Activated naive CD4-positive, alpha-beta T cell treated with anti-CD3 and anti-CD28 coated beads, Interleukin-2, amount 10 ng/mL, durations not matched to agents 7 days and 5 days (primary cell): ENCODE data around the gene CHAMP1.
"Not testable (repeated sequence)": the region's sequence is repeated elsewhere in the genome, so short reads cannot be mapped to it uniquely, and the experiment has no call there.

ENCODE experiments used
- CTCF ChIA-PET: fragments of 350-600 bp; sonication (Branson Sonifier 250); formaldehyde crosslinking; loops from one replicate; lab custom pipeline; 2021; ENCODE audit warnings: antibody characterized with exemption; lab: Charles Lee
- DNase-seq: peaks from one replicate; pipeline ENCODE4 v3.0.0-alpha.2; 2020
- H3K27ac Mint-ChIP-seq: one replicate; pipeline ENCODE4 v1.8.0; 2021; ENCODE audit warnings: mild to moderate bottlenecking, moderate library complexity, mixed read lengths
- H3K27me3 Mint-ChIP-seq: one replicate; pipeline ENCODE4 v1.8.0; 2021; ENCODE audit warnings: mild to moderate bottlenecking, mixed read lengths
- H3K36me3 Mint-ChIP-seq: one replicate; pipeline ENCODE4 v1.8.0; 2021; ENCODE audit warnings: mixed read lengths
- H3K4me1 Mint-ChIP-seq: one replicate; pipeline ENCODE4 v1.8.0; 2021; ENCODE audit warnings: mixed read lengths
- H3K4me3 Mint-ChIP-seq: one replicate; pipeline ENCODE4 v1.8.0; 2021; ENCODE audit warnings: mild to moderate bottlenecking, moderate library complexity, mixed read lengths
- H3K9me3 Mint-ChIP-seq: one replicate; pipeline ENCODE4 v1.8.0; 2021; ENCODE audit warnings: mixed read lengths

The CHAMP1 gene

GRCh38 chr13:114311908-114312307 is 2.4 kb upstream of the CHAMP1 start:
- CTCF ChIA-PET = no interaction called here
- no peak for DNase-seq
- Mint-ChIP-seq H3K36me3 (peaks cover 14% of the 10 kb centered on the region), H3K4me3 (no peak overlapping the region), H3K9me3 (no peaks in the 10 kb centered on the region), H3K27me3 (no peaks in the 10 kb centered on the region), H3K4me1 (peaks cover 27% of the 10 kb centered on the region), H3K27ac (no peak overlapping the region)

GRCh38 chr13:114313061-114313860 is 1.0 kb upstream of the CHAMP1 start:
- peak; percentile 27 for DNase-seq
- H3K4me3 Mint-ChIP-seq = peak overlapping the region; percentile 78
- no peaks in the 10 kb centered on the region for H3K9me3 Mint-ChIP-seq
- CTCF ChIA-PET = no interaction called here
- H3K27me3 Mint-ChIP-seq = no peaks in the 10 kb centered on the region
- H3K36me3 Mint-ChIP-seq = peaks cover 17% of the 10 kb centered on the region
- peak overlapping the region; percentile 90 for H3K27ac Mint-ChIP-seq
- H3K4me1 Mint-ChIP-seq = peaks cover 37% of the 10 kb centered on the region

- Mint-ChIP-seq H3K27me3 (no peaks in the 10 kb centered on the region), H3K36me3 (peaks cover 29% of the 10 kb centered on the region), H3K9me3 (no peaks in the 10 kb centered on the region), H3K4me1 (peaks cover 57% of the 10 kb centered on the region), H3K4me3 (peak overlapping the region; percentile 86), H3K27ac (peak overlapping the region; percentile 85)
- no peak for DNase-seq
- CTCF ChIA-PET = interaction anchor here (0.7 to 1.6 kb wide), 2 partner anchors 11 kb away, joined by 3 to 4 read pairs; no protein-coding TSS in a partner anchor
Observed at GRCh38 chr13:114315074-114315785, 927 bp downstream of the CHAMP1 start.

- Mint-ChIP-seq H3K27ac (no peak overlapping the region), H3K4me1 (peaks cover 52% of the 10 kb centered on the region)
Observed at GRCh38 chr13:114318624-114319023, 4.3 kb downstream of the CHAMP1 start.

GRCh38 chr13:114319441-114319913 is 5.2 kb downstream of the CHAMP1 start:
- peaks cover 59% of the 10 kb centered on the region for H3K36me3 Mint-ChIP-seq
- H3K27me3 Mint-ChIP-seq = no peaks in the 10 kb centered on the region
- no peak overlapping the region for H3K27ac Mint-ChIP-seq
- H3K4me3 Mint-ChIP-seq = no peak overlapping the region
- CTCF ChIA-PET = no interaction called here
- H3K9me3 Mint-ChIP-seq = no peaks in the 10 kb centered on the region
- no peak for DNase-seq
- H3K4me1 Mint-ChIP-seq = peaks cover 49% of the 10 kb centered on the region

More at GRCh38 chr13:114318624-114319023, 4.3 kb downstream of the CHAMP1 start:
- H3K4me3 Mint-ChIP-seq = no peak overlapping the region
- DNase-seq = no peak
- CTCF ChIA-PET = no interaction called here
- no peaks in the 10 kb centered on the region for H3K9me3 Mint-ChIP-seq
- no peaks in the 10 kb centered on the region for H3K27me3 Mint-ChIP-seq
- H3K36me3 Mint-ChIP-seq = peaks cover 50% of the 10 kb centered on the region

- CTCF ChIA-PET = no interaction called here
- H3K27me3 Mint-ChIP-seq = no peaks in the 10 kb centered on the region
- H3K36me3 Mint-ChIP-seq = peaks cover 60% of the 10 kb centered on the region
- H3K27ac Mint-ChIP-seq = peak overlapping the region; percentile 8
- DNase-seq = no peak
- H3K4me3 Mint-ChIP-seq = no peak overlapping the region
- H3K9me3 Mint-ChIP-seq = no peaks in the 10 kb centered on the region
- H3K4me1 Mint-ChIP-seq = peaks cover 45% of the 10 kb centered on the region
Observed at GRCh38 chr13:114320065-114320464, 5.8 kb downstream of the CHAMP1 start.

- H3K36me3 Mint-ChIP-seq = peaks cover 67% of the 10 kb centered on the region
- H3K9me3 Mint-ChIP-seq = no peaks in the 10 kb centered on the region
- no peaks in the 10 kb centered on the region for H3K27me3 Mint-ChIP-seq
- CTCF ChIA-PET = no interaction called here
- H3K4me3 Mint-ChIP-seq = no peak overlapping the region
- DNase-seq = no peak
- H3K4me1 Mint-ChIP-seq = peaks cover 47% of the 10 kb centered on the region
- H3K27ac Mint-ChIP-seq = no peak overlapping the region
Observed at GRCh38 chr13:114321256-114321655, 7.0 kb downstream of the CHAMP1 start.

- Mint-ChIP-seq H3K4me1 (peaks cover 35% of the 10 kb centered on the region), H3K27me3 (no peaks in the 10 kb centered on the region), H3K27ac (no peak overlapping the region), H3K36me3 (peaks cover 65% of the 10 kb centered on the region), H3K4me3 (no peak overlapping the region), H3K9me3 (no peaks in the 10 kb centered on the region)
- CTCF ChIA-PET = no interaction called here
- no peak for DNase-seq
Observed at GRCh38 chr13:114323349-114323748, 9.0 kb downstream of the CHAMP1 start.

- no peak for DNase-seq
- Mint-ChIP-seq H3K9me3 (no peaks in the 10 kb centered on the region), H3K27me3 (no peaks in the 10 kb centered on the region), H3K36me3 (peaks cover 65% of the 10 kb centered on the region), H3K27ac (no peak overlapping the region), H3K4me3 (no peak overlapping the region), H3K4me1 (peaks cover 25% of the 10 kb centered on the region)
- CTCF ChIA-PET = no interaction called here
Observed at GRCh38 chr13:114324334-114324733, 10.0 kb downstream of the CHAMP1 start.

GRCh38 chr13:114325729-114326128 is 11.4 kb downstream of the CHAMP1 start:
- H3K36me3 Mint-ChIP-seq = peaks cover 57% of the 10 kb centered on the region
- H3K4me1 Mint-ChIP-seq = peaks cover 14% of the 10 kb centered on the region
- no peak for DNase-seq
- no peak overlapping the region for H3K4me3 Mint-ChIP-seq
- H3K27ac Mint-ChIP-seq = no peak overlapping the region
- no peaks in the 10 kb centered on the region for H3K27me3 Mint-ChIP-seq
- CTCF ChIA-PET = interaction anchor here (0.5 to 1.2 kb wide), 2 partner anchors 9 to 10 kb away, joined by 3 read pairs; no protein-coding TSS in a partner anchor
- H3K9me3 Mint-ChIP-seq = no peaks in the 10 kb centered on the region

- no peak for DNase-seq
- H3K4me3 Mint-ChIP-seq = no peak overlapping the region
- H3K27me3 Mint-ChIP-seq = no peaks in the 10 kb centered on the region
- H3K27ac Mint-ChIP-seq = no peak overlapping the region
- H3K9me3 Mint-ChIP-seq = no peaks in the 10 kb centered on the region
- CTCF ChIA-PET = interaction anchor here (1.1 kb wide), 1 partner anchor 11 kb away, joined by 3 read pairs; no protein-coding TSS in a partner anchor
- H3K4me1 Mint-ChIP-seq = peaks cover 12% of the 10 kb centered on the region
- peaks cover 43% of the 10 kb centered on the region for H3K36me3 Mint-ChIP-seq
Observed at GRCh38 chr13:114328034-114328433, 13.7 kb downstream of the CHAMP1 start.

- no peak for DNase-seq
- Mint-ChIP-seq H3K4me3 (no peak overlapping the region), H3K36me3 (peaks cover 41% of the 10 kb centered on the region), H3K27me3 (no peaks in the 10 kb centered on the region), H3K4me1 (peaks cover 18% of the 10 kb centered on the region), H3K27ac (no peak overlapping the region), H3K9me3 (no peaks in the 10 kb centered on the region)
- CTCF ChIA-PET = no interaction called here
Observed at GRCh38 chr13:114328595-114328994, 14.3 kb downstream of the CHAMP1 start.

GRCh38 chr13:114330086-114330485 is 15.8 kb downstream of the CHAMP1 start:
- Mint-ChIP-seq H3K9me3 (no peaks in the 10 kb centered on the region), H3K27ac (no peak overlapping the region), H3K4me1 (peaks cover 33% of the 10 kb centered on the region), H3K4me3 (no peak overlapping the region), H3K36me3 (peaks cover 28% of the 10 kb centered on the region), H3K27me3 (no peaks in the 10 kb centered on the region)
- CTCF ChIA-PET = no interaction called here
- no peak for DNase-seq

- H3K4me3 Mint-ChIP-seq, H3K36me3 Mint-ChIP-seq, H3K27me3 Mint-ChIP-seq, CTCF ChIA-PET, H3K9me3 Mint-ChIP-seq, DNase-seq, H3K27ac Mint-ChIP-seq: not testable (repeated sequence)
- H3K4me1 Mint-ChIP-seq = peaks cover 24% of the 10 kb centered on the region
Observed at GRCh38 chr13:114333881-114334280, 19.6 kb downstream of the CHAMP1 start.
